ENCODE measurements around the gene STK38.
A peak's percentile ranks its signal among the peaks of the same experiment; 100 is the strongest.

Gene STK38

GRCh38 chr6:36556281-36556680 is 9.0 kb upstream of the STK38 start:
- WGBS (ENCODE audit: extremely low coverage, insufficient coverage, insufficient read length): no CpG with 5 or more reads among the region's 5 CpGs
- Histone ChIP-seq H3K9me3 (ENCODE audit: insufficient read depth, low read depth, low read length) (no peaks in the 10 kb centered on the region), H3K4me1 (ENCODE audit: control insufficient read depth in 1 of 2, insufficient read depth in 2 of 2, low read length in 2 of 2) (no peaks in the 10 kb centered on the region)

GRCh38 chr6:36555750-36556252 is 8.5 kb upstream of the STK38 start:
- Histone ChIP-seq H2AK5ac (ENCODE audit: low read length) (no peak overlapping the region), H4K12ac (ENCODE audit: low read depth, low read length) (no peak overlapping the region), H4K8ac (ENCODE audit: low read depth, low read length) (no peak overlapping the region), H3K79me1 (ENCODE audit: low read length) (no peaks in the 10 kb centered on the region), H3K4me3 (ENCODE audit: low read depth, low read length) (no peak overlapping the region), H4K91ac (ENCODE audit: low read depth, low read length) (no peak overlapping the region), H3K4ac (ENCODE audit: low read depth, low read length) (no peak overlapping the region), H3K9ac (ENCODE audit: low read length) (no peak overlapping the region), H3K18ac (ENCODE audit: low read length) (no peak overlapping the region), H3K36me3 (ENCODE audit: control insufficient read depth in 1 of 2, insufficient read depth in 2 of 2, low read length in 2 of 2) (no peaks in the 10 kb centered on the region), H2BK12ac (ENCODE audit: low read length) (no peak overlapping the region), H3K23ac (ENCODE audit: low read length) (no peak overlapping the region), H3K27me3 (ENCODE audit: insufficient read depth, low read length) (no peaks in the 10 kb centered on the region), H2BK120ac (ENCODE audit: insufficient read depth, low read length, poor library complexity) (no peak overlapping the region), H2BK5ac (ENCODE audit: low read depth, low read length, poor library complexity) (no peak overlapping the region), H3K14ac (ENCODE audit: low read length) (no peak overlapping the region), H3K4me1 (ENCODE audit: control insufficient read depth in 1 of 2, insufficient read depth in 2 of 2, low read length in 2 of 2) (no peaks in the 10 kb centered on the region), H3K79me2 (ENCODE audit: control insufficient read depth, insufficient read depth, low read length, poor library complexity) (no peaks in the 10 kb centered on the region), H3K9me3 (ENCODE audit: insufficient read depth, low read depth, low read length) (no peaks in the 10 kb centered on the region), H3K27ac (ENCODE audit: low read depth, low read length) (no peak overlapping the region), H3K4me2 (ENCODE audit: low read length) (no peak overlapping the region), H2AFZ (ENCODE audit: insufficient read depth, low read length, poor library complexity) (no peak overlapping the region)
- WGBS (ENCODE audit: extremely low coverage, insufficient coverage, insufficient read length): no CpG with 5 or more reads among the region's 1 CpG
- DNase-seq: no peak

More at GRCh38 chr6:36556281-36556680, 9.0 kb upstream of the STK38 start:
- H3K79me2 ChIP-seq (ENCODE audit: control insufficient read depth, insufficient read depth, low read length, poor library complexity): no peaks in the 10 kb centered on the region
- H2BK120ac ChIP-seq (ENCODE audit: insufficient read depth, low read length, poor library complexity): no peak overlapping the region
- no peak overlapping the region for H3K14ac ChIP-seq (ENCODE audit: low read length)
- no peak overlapping the region for H3K4me2 ChIP-seq (ENCODE audit: low read length)
- no peaks in the 10 kb centered on the region for H3K27me3 ChIP-seq (ENCODE audit: insufficient read depth, low read length)
- H3K27ac ChIP-seq (ENCODE audit: low read depth, low read length): no peak overlapping the region
- no peak overlapping the region for H3K9ac ChIP-seq (ENCODE audit: low read length)
- no peak overlapping the region for H3K23ac ChIP-seq (ENCODE audit: low read length)
- no peaks in the 10 kb centered on the region for H3K36me3 ChIP-seq (ENCODE audit: control insufficient read depth in 1 of 2, insufficient read depth in 2 of 2, low read length in 2 of 2)
- no peak for DNase-seq
- no peaks in the 10 kb centered on the region for H3K79me1 ChIP-seq (ENCODE audit: low read length)
- H3K4me3 ChIP-seq (ENCODE audit: low read depth, low read length): no peak overlapping the region
- no peak overlapping the region for H4K91ac ChIP-seq (ENCODE audit: low read depth, low read length)
- no peak overlapping the region for H4K12ac ChIP-seq (ENCODE audit: low read depth, low read length)
- no peak overlapping the region for H3K4ac ChIP-seq (ENCODE audit: low read depth, low read length)
- no peak overlapping the region for H4K8ac ChIP-seq (ENCODE audit: low read depth, low read length)
- no peak overlapping the region for H2BK5ac ChIP-seq (ENCODE audit: low read depth, low read length, poor library complexity)
- H2AK5ac ChIP-seq (ENCODE audit: low read length): no peak overlapping the region
- no peak overlapping the region for H2BK12ac ChIP-seq (ENCODE audit: low read length)
- H2AFZ ChIP-seq (ENCODE audit: insufficient read depth, low read length, poor library complexity): no peak overlapping the region
- no peak overlapping the region for H3K18ac ChIP-seq (ENCODE audit: low read length)

- Histone ChIP-seq H3K36me3 (ENCODE audit: control insufficient read depth in 1 of 2, insufficient read depth in 2 of 2, low read length in 2 of 2) (no peaks in the 10 kb centered on the region), H3K4me3 (ENCODE audit: low read depth, low read length) (no peak overlapping the region), H3K4me1 (ENCODE audit: control insufficient read depth in 1 of 2, insufficient read depth in 2 of 2, low read length in 2 of 2) (peaks cover 0 to 7% of the 10 kb centered on the region in 2 experiments), H3K79me2 (ENCODE audit: control insufficient read depth, insufficient read depth, low read length, poor library complexity) (peaks cover 11% of the 10 kb centered on the region), H2AK5ac (ENCODE audit: low read length) (no peak overlapping the region), H3K27ac (ENCODE audit: low read depth, low read length) (no peak overlapping the region), H2BK120ac (ENCODE audit: insufficient read depth, low read length, poor library complexity) (no peak overlapping the region), H3K9me3 (ENCODE audit: insufficient read depth, low read depth, low read length) (peaks cover 3% of the 10 kb centered on the region), H2BK12ac (ENCODE audit: low read length) (no peak overlapping the region), H3K23ac (ENCODE audit: low read length) (no peak overlapping the region), H3K4ac (ENCODE audit: low read depth, low read length) (no peak overlapping the region), H3K18ac (ENCODE audit: low read length) (no peak overlapping the region), H3K4me2 (ENCODE audit: low read length) (no peak overlapping the region), H4K12ac (ENCODE audit: low read depth, low read length) (no peak overlapping the region), H3K27me3 (ENCODE audit: insufficient read depth, low read length) (no peaks in the 10 kb centered on the region), H2AFZ (ENCODE audit: insufficient read depth, low read length, poor library complexity) (no peak overlapping the region), H3K9ac (ENCODE audit: low read length) (no peak overlapping the region), H4K8ac (ENCODE audit: low read depth, low read length) (no peak overlapping the region), H3K79me1 (ENCODE audit: low read length) (peaks cover 9% of the 10 kb centered on the region), H3K14ac (ENCODE audit: low read length) (no peak overlapping the region), H4K91ac (ENCODE audit: low read depth, low read length) (no peak overlapping the region), H2BK5ac (ENCODE audit: low read depth, low read length, poor library complexity) (no peak overlapping the region)
- no CpG with 5 or more reads among the region's 1 CpG for WGBS (ENCODE audit: extremely low coverage, insufficient coverage, insufficient read length)
- no peak for DNase-seq
Measured at GRCh38 chr6:36550473-36551000, 3.3 kb upstream of the STK38 start.

- Histone ChIP-seq H3K23ac (ENCODE audit: low read length) (no peak overlapping the region), H2BK5ac (ENCODE audit: low read depth, low read length, poor library complexity) (no peak overlapping the region), H3K9ac (ENCODE audit: low read length) (no peak overlapping the region), H3K79me1 (ENCODE audit: low read length) (peaks cover 9% of the 10 kb centered on the region), H3K36me3 (ENCODE audit: control insufficient read depth in 1 of 2, insufficient read depth in 2 of 2, low read length in 2 of 2) (no peaks in the 10 kb centered on the region), H2AFZ (ENCODE audit: insufficient read depth, low read length, poor library complexity) (peak overlapping the region; percentile 8), H4K8ac (ENCODE audit: low read depth, low read length) (no peak overlapping the region), H3K14ac (ENCODE audit: low read length) (no peak overlapping the region), H3K4me2 (ENCODE audit: low read length) (no peak overlapping the region), H4K91ac (ENCODE audit: low read depth, low read length) (no peak overlapping the region), H3K18ac (ENCODE audit: low read length) (no peak overlapping the region), H2BK120ac (ENCODE audit: insufficient read depth, low read length, poor library complexity) (no peak overlapping the region), H3K9me3 (ENCODE audit: insufficient read depth, low read depth, low read length) (peaks cover 3% of the 10 kb centered on the region), H3K79me2 (ENCODE audit: control insufficient read depth, insufficient read depth, low read length, poor library complexity) (peaks cover 11% of the 10 kb centered on the region), H4K12ac (ENCODE audit: low read depth, low read length) (no peak overlapping the region), H2BK12ac (ENCODE audit: low read length) (no peak overlapping the region), H3K27me3 (ENCODE audit: insufficient read depth, low read length) (no peaks in the 10 kb centered on the region), H3K4ac (ENCODE audit: low read depth, low read length) (no peak overlapping the region), H3K4me1 (ENCODE audit: control insufficient read depth in 1 of 2, insufficient read depth in 2 of 2, low read length in 2 of 2) (peaks cover 0 to 7% of the 10 kb centered on the region in 2 experiments), H3K4me3 (ENCODE audit: low read depth, low read length) (no peak overlapping the region), H3K27ac (ENCODE audit: low read depth, low read length) (no peak overlapping the region), H2AK5ac (ENCODE audit: low read length) (peak overlapping the region; percentile 71)
- no CpG with 5 or more reads among the region's 2 CpGs for WGBS (ENCODE audit: extremely low coverage, insufficient coverage, insufficient read length)
- no peak for DNase-seq
Measured at GRCh38 chr6:36548401-36548743, 1.1 kb upstream of the STK38 start.

Data from trophoblast cell (in vitro differentiated cells and primary cell).